Measurements from ENCODE around the gene FAM110A.
"Not testable (repeated sequence)": the region's sequence is repeated elsewhere in the genome, so short reads cannot be mapped to it uniquely, and the experiment has no call there.

The FAM110A gene

DNA sequence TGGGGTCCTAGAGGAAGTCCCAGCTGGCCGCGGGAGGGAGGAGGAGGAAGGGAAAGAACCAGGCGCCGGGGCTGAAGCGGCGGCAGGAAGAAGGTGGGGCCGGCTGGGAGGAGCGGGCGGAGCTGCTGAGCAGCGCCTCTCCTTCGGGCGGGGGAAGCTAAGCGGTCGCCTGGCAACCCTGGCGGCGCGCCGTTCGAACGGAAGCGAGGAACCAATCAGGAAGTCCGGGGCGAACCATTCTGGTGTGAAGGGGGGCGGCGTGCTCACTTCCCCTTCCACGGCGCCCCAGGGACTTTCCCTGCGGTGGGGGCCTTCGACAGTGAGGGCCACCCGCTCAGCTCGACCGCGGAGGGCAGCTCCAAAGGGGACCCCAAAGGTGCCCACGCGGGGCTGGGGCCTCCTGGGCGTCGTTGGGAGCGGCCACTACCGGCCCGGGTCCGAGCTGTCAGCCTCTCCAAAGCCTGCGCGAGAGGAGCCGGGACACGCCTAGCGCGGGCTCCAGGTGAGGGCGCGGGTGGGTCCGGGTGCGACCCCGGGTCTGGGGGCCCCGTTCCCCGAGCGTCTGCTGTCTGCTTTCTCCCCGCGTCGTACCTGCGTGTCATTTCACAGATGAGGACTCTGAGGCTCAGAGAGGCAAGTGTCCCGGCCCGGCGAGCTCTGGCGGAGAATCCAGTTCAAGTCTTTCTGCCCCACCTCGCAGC lies at the start of gene FAM110A:
Gene FAM110A, plus strand, starts transcription at position 266 of the 701 bp plus-strand sequence. CDS start 11,090 bp downstream, outside the sequence.
- DNase-seq (ENCODE audit: low read depth): peak; percentile 90

DNA sequence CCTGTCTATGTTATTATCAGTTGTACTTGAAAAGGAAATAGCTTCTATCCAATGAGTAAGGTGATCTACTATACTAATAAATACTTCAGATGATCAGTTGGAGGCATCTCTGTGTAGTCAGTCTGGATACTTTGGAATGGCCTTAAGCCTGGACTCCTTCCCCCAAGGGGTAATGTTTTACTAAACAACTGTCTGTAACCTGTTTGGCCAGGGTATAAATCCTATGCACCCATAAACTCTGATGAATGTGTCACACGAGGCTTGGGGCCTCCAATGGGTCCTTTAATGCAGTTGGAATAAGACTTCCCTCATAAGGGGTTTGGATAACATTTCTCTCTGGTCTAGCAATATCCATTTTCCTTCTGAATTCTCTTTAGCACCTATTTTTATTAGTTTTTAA lies 45.7 kb upstream of the FAM110A start:
- no peak for DNase-seq (ENCODE audit: low read depth)

DNA sequence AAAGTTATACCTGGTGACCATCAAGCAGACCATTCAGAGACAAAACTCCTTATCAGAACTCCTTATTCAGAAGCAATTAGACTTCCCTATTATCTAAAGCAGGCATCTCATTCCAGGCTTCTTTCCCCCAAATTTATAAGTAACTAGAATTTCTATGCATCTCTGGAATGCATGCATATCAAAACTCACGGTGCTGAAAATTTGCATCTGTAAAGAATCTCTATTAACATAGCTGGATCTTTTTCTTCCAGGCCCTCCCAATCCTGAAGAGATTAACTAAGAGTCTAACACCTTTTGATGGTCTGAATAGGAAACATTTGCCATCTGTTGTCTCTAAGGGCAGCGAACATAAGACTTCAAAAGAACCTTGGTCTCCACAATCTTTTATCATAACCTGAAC lies 42.5 kb upstream of the FAM110A start:
- no peak for DNase-seq (ENCODE audit: low read depth)

DNA sequence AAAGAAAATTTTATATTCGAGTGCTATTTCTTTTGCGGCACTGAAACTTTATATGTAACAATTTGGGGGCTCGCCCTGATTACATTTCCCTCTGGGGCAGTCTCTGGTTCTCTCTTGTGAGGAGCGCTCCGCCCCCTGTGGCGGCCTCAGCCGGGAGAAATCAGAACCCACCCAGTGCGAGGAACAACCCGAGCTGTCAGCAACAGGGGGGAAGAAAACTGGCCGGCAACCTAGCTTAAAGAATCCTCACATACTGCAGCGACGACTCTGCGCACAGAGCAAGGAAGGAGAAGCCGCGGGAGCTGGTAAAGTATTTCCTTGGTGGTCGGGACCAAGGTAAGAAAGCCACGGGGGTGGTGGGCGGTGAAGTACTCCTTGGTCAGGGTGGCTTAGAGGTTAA lies 41.3 kb upstream of the FAM110A start:
- DNase-seq (ENCODE audit: low read depth): no peak

DNA sequence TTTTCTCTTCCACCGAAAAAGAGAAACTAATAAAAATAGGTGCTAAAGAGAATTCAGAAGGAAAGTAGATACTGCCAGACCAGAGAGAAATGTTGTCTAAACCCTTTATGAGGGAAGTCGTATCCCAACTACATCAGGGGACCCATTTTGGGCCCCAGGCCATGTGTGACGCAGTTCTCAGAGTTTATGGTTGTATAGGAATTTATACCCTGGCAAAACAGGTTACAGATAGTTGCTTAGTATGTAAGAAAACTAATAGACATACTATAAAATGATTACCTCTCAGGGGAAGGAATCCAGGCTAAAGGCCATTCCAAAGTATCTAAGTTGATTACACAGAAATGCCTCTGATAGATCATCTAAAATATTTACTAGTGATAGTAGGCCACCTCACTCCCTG lies 36.6 kb upstream of the FAM110A start:
- DNase-seq (ENCODE audit: low read depth): no peak

DNA sequence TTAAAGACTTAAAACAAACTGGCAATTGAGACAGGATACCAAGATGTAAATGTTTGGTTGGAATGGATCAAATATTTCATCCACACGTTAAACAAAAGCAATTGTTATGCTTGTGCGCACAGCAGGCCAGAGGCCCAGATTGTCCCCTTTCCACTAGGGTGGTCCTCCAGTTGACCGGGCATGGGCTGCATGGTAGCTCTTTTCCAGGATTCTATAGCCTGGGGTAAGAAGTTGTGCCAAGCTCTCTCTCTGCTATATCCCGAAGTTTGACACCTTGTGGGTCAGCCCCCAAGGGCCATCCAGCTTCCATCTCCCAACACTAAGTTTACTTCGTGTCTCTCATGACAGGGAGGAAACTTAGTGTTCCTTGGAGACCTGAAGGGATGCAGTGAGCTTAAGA lies 34.8 kb upstream of the FAM110A start:
- not testable (repeated sequence) for DNase-seq (ENCODE audit: low read depth)

DNA sequence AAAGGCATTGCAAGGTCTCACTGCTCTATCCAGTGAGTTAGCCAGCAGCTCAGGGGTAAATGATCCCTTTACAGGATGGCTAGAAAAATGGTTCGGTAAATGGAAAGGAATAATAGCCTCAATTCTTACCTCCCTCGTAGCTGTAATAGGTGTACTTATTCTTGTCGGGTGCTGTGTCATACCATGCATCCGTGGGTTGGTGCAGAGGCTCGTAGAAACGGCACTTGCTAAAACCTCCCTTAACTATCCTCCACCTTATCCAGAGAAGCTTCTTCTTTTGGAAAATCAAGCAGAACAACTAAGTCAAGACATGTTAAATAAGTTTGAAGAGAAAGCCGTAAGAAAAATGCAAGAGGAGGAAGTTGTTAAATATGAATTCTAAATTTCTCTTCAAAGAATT lies 33.5 kb upstream of the FAM110A start:
- not testable (repeated sequence) for DNase-seq (ENCODE audit: low read depth)

DNA sequence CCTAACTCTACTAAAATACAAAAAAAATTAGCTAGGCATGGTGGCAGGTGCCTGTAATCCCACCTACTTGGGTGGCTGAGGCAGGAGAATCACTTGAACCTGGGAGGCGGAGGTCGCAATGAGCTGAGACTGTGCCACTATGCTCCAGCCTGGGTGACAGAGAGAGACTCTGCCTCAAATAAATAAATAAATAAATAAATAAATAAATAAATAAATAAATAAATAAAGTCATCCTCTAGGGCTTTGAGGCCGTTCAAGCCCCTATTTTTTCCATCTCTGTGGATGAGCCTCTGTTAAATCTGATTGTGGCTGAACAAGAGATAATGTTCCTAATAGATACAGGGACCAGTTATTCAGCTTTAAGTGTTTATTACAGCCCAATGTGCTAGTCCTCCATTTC lies 31.8 kb upstream of the FAM110A start:
- DNase-seq (ENCODE audit: low read depth): no peak

DNA sequence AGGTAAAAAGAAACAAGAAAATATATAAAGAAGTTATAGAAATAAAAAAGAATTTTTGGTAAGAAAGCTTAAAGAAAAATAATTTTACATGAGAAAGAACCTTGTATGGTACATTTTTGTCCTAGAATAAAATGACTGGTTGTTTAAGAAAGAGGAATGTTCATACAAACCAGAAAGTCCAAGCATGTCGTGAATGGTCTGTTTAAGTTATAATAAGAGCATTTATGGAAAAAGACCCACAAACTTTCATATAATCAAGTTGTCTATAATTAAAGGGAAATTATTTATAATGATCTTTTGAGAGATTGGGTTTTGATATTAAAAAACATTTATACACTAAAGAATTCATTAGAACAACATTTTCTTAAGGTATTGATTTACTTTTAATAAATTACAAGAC lies 27.8 kb upstream of the FAM110A start:
- DNase-seq (ENCODE audit: low read depth): no peak

DNA sequence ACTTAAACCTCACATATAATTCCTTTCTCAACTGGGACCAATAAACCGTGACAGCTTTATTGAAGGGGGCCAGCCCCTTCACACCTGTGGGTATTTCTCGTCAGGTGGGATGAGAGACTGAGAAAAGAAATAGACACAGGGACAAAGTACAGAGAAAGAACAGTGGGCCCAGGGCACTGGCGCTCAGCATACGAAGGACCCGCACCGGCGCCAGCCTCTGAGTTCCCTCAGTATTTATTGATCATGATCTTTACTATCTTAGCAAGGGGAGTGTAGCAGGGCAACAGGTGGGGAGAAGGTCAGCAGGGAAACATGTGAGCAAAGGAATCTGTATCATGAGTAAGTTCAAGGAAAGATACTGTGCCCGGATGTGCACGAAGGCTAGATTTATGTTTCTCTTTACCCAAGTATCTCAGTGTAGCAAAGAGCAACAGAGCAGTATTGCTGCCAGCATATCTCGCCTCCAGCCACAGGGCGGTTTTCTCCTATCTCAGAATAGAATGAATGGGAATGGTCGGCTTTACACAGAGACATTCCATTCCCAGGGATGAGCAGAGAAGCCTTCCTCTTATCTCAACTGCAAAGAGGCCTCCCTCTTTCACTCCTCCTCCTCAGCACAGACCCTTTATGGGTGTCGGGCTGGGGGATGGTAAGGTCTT lies 21.6 kb upstream of the FAM110A start:
- not testable (repeated sequence) for DNase-seq (ENCODE audit: low read depth)

DNA sequence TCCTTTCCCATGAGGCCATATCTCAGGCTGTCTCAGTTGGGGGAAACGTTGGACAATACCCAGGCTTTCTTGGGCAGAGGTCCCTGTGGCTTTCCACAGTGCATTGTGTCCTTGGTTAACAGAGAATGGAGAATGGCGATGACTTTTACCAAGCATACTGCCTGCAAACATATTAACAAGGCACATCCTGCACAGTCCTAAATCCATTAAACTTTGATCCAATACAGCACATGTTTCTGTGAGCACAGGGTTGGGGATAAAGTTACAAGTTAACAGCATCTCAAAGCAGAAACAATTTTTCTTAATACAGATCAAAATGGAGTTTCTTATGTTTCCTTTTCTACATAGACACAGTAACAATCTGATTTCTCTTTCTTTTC lies 21.1 kb upstream of the FAM110A start:
- not testable (repeated sequence) for DNase-seq (ENCODE audit: low read depth)

DNA sequence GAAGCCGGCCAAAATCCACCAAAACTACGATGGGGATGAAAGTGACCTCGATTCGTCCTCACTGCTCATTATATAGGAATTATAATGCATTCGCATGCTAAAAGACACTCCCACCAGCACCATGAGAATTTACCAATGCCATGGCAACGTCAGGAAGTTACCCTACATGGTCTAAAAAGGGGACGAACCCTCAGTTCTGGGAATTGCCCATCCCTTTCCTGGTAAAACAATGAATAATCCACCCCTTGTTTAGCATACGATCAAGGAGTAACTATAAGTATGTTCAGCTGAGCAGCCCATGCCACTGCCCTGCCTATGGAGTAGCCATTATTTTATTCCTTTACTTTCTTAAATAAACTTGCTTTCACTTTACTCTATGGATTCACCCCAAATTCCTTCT lies 20.1 kb upstream of the FAM110A start:
- no peak for DNase-seq (ENCODE audit: low read depth)

DNA sequence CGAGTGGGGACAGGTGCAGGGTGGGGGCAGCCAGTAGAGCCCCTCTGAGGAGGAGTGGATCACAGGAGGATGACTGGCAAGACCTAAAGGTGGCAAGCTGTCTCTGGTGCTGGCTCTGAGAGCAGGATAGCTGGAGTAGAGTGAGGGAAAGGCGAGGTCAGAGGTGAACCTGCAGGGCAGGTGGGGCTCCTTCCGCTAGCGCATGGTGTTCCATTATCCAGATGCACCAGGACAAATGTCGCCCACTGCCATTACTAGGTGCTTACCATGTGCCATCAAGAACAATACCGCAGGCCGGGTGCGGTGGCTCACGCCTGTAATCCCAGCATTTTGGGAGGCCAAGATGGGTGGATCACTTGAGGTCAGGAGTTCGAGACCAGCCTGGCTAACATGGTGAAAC lies 18.3 kb upstream of the FAM110A start:
- no peak for DNase-seq (ENCODE audit: low read depth)

DNA sequence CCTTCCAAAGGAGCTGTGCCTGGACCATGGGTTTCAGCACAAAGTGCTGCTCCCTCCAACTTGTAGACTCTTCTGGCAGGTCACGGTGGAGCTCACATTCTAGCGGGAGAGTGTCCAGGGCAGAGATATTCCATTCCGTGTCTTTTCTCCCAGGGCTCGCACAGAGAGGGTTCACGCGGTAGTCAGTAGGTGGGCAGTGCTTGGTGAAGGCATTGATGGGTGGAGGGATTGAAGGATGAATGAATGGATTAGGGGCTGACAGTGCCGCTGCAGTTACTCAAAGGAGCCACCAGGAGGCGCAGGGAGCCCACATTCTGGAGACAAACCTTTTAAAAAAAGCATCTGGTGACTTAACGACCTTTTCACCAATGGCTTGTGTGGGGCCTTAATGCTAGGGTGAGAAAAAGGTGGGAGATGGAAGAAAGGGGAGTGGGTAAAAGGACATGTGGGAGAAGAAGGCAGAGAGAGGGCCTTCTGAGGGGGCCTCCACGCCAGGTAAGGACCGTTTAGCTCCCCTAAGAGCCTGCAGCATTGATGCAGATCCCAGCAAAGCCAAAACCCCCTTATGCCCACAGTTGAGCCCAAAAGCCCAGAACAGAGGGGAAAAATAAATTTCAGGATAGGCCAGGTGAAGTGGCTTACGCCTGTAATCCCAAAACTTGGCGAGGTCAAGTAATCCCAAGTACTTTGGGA lies 17.5 kb upstream of the FAM110A start:
- DNase-seq (ENCODE audit: low read depth): peak; percentile 34

DNA sequence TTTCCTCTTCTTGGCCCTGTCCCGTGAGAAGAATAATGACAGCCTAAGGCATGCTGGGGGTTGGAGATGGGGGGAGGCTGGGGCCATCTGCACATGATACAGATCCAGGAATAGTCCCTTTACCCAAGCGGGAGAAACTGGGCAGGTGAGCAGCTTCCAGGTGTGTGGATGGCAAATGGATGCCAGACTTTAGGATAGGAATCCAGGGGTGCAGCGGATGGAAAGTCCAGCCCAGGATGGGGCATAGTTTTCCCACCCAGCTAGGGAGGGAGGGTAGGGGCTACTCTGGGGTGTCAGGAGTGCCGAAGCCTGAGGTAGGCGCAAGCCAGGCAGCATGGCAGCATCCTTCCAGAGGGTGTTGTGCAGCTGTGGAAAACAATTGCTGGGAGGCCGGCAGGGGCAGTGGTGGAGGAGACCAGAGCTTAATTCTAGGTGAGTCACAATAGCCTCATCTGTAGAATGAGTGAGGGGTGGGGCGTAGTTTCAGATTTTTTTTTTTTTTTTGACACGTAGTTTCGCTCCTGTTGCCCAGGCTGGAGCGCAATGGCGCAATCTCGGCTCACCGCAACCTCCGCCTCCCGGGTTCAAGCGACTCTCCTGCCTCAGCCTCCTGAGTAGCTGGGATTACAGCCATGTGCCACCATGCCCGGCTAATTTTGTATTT lies 15.4 kb upstream of the FAM110A start:
- no peak for DNase-seq (ENCODE audit: low read depth)

DNA sequence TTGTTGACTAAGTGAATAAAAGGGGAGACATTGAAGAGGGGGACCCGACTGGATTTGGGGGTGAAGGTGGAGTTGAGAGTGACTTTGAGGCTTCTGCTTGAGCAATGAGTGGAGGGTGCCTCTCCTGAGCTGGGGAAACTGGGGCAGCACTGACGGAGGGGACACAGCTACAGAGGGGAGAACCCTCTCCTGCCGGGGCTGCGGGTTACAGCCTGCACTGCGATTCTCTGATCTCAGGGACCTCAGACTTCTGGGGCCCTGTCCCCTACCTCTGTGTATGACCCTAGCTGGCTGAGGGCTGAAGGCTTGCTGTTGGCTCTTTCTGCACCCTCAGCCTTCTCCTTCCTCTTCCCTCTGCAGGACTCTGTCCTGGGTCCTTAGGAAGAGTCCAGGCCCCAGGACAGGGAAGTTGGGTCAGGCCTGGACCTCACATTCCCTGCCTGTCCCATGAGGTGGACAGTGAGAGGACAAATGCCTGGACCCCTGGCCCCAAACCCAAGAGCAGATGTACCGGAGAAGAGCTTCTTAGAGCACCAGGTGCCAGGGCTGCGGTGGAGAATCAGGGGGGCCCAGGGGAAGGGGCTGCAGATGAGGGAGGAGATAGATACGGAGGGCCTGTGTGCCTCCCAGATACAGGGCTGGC lies 13.7 kb upstream of the FAM110A start:
- no peak for DNase-seq (ENCODE audit: low read depth)

DNA sequence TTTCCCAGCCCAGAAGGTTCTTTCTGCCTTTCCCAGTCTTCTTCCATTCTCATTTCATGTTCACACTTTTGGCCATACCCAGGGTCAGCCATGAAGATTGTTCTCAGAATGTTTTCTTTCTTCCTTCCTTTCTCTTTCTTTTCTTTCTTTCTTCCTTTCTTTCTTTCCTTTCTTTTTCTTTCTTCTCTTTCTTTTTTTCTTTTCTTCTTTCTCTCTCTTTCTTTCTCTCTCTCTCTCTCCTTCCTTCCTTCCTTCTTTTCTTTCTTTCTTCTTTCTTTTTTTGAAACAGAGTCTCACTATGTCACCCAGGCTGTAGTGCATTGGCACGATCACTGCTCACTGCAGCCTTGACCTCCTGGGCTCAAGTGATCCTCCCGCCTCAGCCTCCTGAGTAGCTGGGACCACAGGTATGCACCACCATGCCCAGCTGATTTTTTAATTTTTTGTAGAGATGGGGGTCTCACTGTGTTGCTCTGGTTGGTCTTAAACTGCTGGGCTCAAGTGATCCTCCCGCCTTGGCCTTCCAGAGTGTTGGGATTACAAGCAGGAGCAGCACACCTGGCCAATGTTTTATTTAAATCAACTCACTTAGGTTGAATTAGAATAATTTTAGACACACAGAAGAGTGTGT lies 13.1 kb upstream of the FAM110A start:
- no peak for DNase-seq (ENCODE audit: low read depth)

DNA sequence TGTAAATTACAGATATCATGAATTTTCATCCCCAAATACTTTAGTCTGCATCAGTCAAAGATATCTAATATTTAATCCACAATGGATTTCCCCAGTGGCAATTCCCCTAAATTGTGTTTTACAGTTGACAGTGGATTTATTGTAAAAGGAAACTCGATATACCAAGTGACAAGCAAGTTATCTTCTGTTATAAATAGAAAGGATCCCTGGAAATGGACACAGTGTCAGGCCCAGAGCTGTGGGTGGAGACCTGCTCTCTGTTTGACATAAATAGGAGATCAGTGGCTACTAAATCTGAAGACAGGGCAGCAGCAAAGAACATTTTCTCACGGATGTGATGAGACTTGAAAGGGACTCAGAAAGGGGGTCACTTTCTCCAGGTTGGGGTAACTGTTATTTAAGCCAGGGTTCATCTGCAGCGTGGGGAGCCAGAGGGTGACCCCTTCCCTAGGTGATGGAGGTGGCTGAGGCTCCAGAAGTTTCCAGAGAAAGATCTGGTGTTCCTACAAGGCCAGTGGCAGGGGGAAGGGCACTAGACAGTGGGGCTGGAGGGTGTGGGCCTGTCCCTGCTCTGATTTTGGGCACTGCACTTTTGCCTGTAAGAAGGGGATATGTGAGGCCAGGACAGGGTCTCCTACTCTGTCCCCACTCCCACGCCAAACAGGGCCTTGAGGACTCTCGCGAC lies 12.3 kb upstream of the FAM110A start:
- DNase-seq (ENCODE audit: low read depth): no peak

DNA sequence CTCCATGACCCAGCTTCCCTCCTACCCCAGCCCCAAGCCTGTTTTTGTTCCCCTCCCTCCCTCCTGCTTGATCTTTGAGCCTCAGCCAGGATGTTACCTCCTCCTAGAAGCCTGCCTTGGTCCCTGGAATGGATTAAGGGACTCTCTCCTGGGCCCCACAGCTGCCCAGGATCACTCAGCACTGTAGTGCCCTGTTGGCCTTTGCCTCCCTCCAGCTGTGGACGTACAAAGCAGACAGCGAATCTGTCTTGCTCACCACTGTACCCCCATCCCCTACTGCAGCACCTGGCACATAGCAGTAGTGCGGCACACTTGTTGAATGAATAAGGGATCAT lies 11.8 kb upstream of the FAM110A start:
- no peak for DNase-seq (ENCODE audit: low read depth)

DNA sequence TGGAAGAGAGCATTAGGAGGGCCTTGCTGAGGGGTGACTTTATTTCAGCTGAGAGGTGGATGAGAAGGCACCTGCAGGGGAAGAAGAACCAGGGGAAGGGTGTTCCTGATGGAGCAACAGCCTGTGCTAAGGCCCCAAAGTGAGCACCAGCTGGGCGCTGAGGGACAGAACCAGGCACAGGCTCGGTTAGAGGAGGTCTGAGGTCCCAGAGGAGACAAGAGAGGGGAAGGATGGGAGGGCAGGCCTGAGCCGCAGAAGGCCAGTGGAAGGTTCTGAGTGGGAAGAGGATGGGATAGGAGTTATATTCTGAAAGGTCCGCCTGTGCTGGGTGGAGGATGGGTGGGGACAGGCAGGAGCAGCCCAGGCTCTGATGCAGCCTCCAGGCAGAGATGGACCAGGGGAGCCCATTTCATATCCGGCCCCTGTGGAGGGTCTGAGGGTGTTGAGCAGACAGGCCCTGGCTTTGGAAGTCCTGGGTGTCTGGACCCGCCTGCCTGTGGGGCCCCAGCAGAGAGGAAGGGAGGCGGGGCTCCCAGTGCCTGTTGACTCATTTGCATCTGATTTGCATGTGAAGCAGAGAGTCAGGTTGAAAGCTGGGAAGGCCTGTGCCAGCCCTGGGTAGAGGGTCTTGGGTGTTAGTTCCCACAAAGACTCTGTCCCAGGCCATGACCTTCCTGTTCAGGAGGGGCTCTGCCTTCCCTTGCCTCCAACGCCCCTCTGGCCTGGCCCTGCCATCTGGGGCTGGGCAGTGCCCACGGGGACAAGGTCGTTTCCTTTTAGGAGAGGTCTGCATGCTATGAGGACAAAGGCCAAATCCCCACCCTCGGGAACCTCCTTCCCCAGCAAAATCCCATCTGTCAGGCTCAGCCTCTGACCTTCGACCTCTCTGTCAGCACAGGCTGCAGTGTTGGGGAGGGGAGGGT lies 10.6 kb upstream of the FAM110A start:
- no peak for DNase-seq (ENCODE audit: low read depth)
